ENCODE measurements around the gene AHDC1. TPM values are rescaled to one million over a fixed set of nuclear protein-coding genes. Genes with fewer than 3 reads are reported as not detected.
A peak's percentile ranks its signal among the peaks of the same experiment; 100 is the strongest.

The AHDC1 gene
- total RNA-seq, 4 donors from 2014 or later = 14.7 to 54.3 (median 35.4) TPM

DNA sequence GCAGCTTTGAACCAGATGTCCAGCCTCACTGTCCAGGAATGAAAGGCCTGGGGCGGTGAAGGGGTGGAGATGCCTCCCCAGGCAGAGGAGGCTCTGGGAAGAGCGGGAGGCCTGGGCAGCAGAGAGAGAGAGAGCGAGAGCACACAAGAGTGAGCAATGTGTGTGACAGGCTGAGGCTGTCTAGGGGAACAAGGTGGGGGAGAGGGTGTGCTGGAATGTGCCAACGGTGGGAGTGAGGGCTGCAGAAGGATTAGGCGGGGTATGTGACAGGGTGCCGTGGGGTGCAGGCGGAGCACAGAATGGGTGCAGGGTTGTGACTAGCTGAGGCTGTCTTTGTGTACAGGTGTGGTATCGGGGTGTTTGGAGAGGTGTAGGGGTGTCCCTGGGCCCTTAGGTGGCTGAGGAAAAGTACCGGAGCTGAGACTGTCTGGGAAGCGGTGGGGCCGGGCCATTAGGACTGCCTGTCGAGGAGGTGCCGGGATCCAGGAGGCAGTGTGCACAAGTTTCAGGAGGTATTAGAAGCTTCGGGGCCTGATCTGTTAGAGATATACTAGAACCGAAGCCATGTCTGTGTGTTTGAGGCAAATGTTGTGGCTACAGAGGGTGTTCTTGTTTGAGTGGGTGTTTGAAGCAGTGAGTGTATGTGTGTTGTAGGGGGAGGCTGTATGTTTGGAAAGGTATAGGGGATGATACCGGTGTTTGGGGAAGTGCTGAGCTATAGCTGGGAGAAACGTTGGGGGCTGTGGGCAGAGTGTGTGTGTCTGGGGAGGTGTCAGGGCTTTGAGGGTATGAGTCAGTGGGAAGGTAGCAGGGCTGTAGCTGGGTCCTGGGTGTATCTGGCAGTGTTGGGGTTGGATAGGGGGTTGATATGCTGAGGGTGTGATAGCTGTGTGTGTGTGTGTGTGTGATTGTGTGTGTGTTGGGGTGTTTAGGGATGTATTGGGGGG, 9.1 kb downstream of the AHDC1 start:
- Histone ChIP-seq H3K27me3 (no peaks in the 10 kb centered on the region), H3K4me1 (peaks cover 100% of the 10 kb centered on the region in 4 donors), H3K36me3 (no peaks in the 10 kb centered on the region), H3K27ac (replicated peaks in 1 of 4) (peak overlapping the region; percentile 63 to 97 (median 86)), H3K9me3 (no peaks in the 10 kb centered on the region), H3K4me3 (peak overlapping the region in 2 of 4 donors; percentile 1 to 11)
- TF ChIP-seq, protein P1, sequence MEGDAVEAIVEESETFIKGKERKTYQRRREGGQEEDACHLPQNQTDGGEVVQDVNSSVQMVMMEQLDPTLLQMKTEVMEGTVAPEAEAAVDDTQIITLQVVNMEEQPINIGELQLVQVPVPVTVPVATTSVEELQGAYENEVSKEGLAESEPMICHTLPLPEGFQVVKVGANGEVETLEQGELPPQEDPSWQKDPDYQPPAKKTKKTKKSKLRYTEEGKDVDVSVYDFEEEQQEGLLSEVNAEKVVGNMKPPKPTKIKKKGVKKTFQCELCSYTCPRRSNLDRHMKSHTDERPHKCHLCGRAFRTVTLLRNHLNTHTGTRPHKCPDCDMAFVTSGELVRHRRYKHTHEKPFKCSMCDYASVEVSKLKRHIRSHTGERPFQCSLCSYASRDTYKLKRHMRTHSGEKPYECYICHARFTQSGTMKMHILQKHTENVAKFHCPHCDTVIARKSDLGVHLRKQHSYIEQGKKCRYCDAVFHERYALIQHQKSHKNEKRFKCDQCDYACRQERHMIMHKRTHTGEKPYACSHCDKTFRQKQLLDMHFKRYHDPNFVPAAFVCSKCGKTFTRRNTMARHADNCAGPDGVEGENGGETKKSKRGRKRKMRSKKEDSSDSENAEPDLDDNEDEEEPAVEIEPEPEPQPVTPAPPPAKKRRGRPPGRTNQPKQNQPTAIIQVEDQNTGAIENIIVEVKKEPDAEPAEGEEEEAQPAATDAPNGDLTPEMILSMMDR (IDR thresholded peaks at IDR 0.05) = no peak
- no peak for TF ChIP-seq POLR2AphosphoS5 (IDR thresholded peaks at IDR 0.05)
- TF ChIP-seq EP300 (IDR thresholded peaks at IDR 0.05) = no peak
- WGBS = 35% methylated on average over 17 of the region's 17 CpGs
- intact Hi-C loops (cut with DNase I) = no loop called here
- no peak for DNase-seq (ENCODE audit: extremely low spot score)

DNA sequence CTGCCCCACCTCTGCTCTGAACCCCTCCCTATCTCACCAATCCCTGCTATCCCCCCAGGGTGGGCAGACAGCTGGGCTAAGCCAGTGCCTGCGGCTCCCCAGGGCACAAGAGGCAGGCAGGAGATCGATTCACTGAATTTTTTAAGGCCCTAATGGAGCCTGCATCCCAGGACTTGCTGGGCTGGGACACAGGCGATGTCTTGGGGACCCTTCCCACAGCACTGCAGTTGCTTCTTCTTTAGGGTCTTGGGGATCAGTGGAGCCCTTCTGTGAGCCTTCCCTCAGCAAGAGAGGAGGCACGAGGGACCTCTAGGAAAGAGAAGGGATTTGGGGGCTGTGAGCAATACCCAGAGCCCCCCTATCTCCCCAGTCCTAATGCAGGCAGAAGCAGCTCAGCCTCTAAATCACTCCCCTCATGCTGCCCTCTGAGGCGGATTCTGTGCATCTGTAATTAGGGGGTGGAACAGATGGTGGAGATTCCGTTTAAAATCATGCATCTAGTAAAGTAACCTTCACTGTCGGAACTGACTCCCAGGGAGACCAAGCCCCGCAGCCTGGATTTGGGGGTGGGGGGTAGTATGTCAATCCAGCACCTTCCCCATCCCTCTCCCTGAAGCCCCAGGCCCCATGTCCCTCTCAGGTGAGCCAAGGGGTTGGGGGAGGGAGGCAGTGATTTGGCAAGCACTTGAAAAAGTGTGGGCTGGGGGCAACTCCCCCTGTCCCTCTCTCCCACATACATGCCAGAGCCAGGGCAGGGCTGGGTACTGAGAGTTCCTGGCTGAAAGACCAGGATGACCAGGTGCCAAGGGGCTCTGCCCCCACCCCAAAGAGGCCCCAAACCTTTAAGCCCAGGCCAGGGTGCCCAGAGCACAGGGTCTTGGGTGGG, 10.0 kb downstream of the AHDC1 start:
- 58% methylated on average over 6 of the region's 8 CpGs for WGBS
- intact Hi-C loops (cut with DNase I) = no loop called here
- no peaks in the 10 kb centered on the region for H3K9me3 ChIP-seq
- H3K27me3 ChIP-seq = no peaks in the 10 kb centered on the region
- H3K4me1 ChIP-seq = peaks cover 100% of the 10 kb centered on the region in 4 donors
- no peaks in the 10 kb centered on the region for H3K36me3 ChIP-seq
- peak overlapping the region; percentile 63 to 97 (median 86) for H3K27ac ChIP-seq (replicated peaks in 1 of 4)
- H3K4me3 ChIP-seq = no peak overlapping the region
- no peak for DNase-seq (ENCODE audit: extremely low spot score)
- no peak for TF ChIP-seq EP300 (IDR thresholded peaks at IDR 0.05)

DNA sequence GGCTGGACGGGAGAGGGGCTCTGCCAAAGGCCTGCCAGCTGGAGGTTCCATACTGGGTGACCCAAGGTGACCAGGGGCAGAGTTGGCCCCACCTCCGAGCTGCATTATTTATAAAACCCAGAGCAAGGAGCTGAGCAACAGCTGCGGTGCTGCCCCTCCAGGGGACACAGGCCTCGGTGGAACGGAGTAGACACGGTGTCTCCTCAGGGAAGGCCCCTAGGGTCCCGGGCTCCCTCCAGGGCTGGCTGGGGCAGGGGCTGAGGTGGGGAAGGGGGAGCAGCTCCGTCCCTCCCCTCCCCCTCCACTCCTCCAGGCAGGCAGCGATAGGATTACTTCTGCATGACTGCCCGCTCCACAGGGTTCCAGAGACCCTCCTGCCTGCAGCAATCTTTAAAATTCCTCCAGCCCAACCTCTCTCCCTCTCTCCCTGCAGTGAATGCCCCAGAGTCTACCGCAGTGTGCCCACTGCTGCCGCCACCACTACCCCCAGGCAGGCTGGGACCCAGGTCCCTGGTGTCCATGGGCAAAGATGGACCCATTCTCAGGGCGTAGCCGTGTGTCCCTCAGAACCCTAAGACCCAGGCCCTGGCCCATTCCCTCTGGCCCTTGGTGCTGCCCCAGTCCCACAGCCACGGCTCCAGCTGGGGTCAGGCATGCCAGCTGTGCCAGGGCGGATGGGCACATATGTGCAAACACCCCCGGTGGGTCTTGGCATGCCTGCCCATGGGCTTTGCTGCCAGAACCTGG, 10.8 kb downstream of the AHDC1 start:
- WGBS = 58% methylated on average over 12 of the region's 17 CpGs
- intact Hi-C loops (cut with DNase I) = no loop called here
- Histone ChIP-seq H3K4me3 (no peak overlapping the region), H3K27me3 (no peaks in the 10 kb centered on the region), H3K27ac (replicated peaks in 1 of 4) (peak overlapping the region; percentile 63 to 97 (median 86)), H3K36me3 (no peaks in the 10 kb centered on the region), H3K4me1 (peaks cover 99 to 100% (median 100%) of the 10 kb centered on the region in 4 donors), H3K9me3 (no peaks in the 10 kb centered on the region)
- TF ChIP-seq POLR2AphosphoS5 (IDR thresholded peaks at IDR 0.05) (no peak), EP300 (IDR thresholded peaks at IDR 0.05) (no peak), POLR2A (IDR thresholded peaks at IDR 0.05; ENCODE audit: low read depth) (no peak)
- TF ChIP-seq, protein P1 (IDR thresholded peaks at IDR 0.05) = no peak
- no peak for DNase-seq (ENCODE audit: extremely low spot score)

DNA sequence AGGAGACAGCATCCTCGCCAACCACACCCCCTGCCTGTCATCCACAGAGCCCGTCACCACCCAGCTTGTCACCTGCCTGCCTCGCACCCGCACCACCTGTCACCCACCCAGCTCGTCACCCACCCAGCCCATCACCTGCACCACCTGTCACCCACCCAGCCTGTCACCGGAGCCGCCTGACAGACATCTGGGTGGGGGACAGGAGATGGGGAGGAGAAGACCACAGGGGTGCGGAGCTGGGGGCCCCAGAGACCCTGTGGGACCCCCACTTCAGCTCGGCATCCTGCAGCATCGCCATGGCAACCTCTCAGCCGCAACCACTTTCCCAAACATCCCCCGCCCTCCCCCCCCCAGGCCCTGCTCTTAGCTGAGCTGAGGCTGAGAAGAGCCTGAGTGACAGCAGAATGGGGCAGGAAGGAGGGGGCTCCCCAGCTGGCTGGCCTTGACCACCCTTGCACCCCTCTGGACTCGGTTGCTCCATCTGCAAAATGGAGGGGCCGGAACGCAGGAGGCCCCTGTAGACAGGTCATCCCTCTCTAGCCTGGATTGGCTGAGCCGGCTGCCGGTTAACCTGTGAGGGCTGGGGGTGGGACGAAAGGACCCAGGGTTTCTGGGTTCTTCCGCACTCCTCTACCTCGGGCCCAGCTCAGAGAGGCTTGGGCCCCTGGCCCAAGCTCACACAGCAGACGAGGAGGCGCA, 11.6 kb downstream of the AHDC1 start:
- no peaks in the 10 kb centered on the region for H3K27me3 ChIP-seq
- no peaks in the 10 kb centered on the region for H3K9me3 ChIP-seq
- no peak overlapping the region for H3K4me3 ChIP-seq
- TF ChIP-seq, protein P1 (IDR thresholded peaks at IDR 0.05) = no peak
- TF ChIP-seq EP300 (IDR thresholded peaks at IDR 0.05) = no peak
- H3K36me3 ChIP-seq = no peaks in the 10 kb centered on the region
- intact Hi-C loops (cut with DNase I) = no loop called here
- DNase-seq (ENCODE audit: extremely low spot score) = no peak
- peaks cover 97 to 100% (median 99%) of the 10 kb centered on the region in 4 donors for H3K4me1 ChIP-seq
- H3K27ac ChIP-seq (replicated peaks in 1 of 4) = peak overlapping the region; percentile 63 to 97 (median 86)
- WGBS = 78% methylated on average over 4 of the region's 22 CpGs

Data from esophagus muscularis mucosa (tissue), 4 donors.